H9 (cell line): ENCODE data around the gene MRPL16. TPM values are rescaled to one million over a fixed set of nuclear protein-coding genes. Genes with fewer than 3 reads are reported as not detected.
A peak's percentile ranks its signal among the peaks of the same experiment; 100 is the strongest.

Experiments
- DNase-seq: peaks from one replicate; pipeline ENCODE4 v3.0.0-alpha.2; 2017
- H2AFZ ChIP-seq: one replicate; pipeline ENCODE4 v1.6.1; 2013; ENCODE audit warnings: mild to moderate bottlenecking, low read length, control low read depth, moderate library complexity
- H2AK5ac ChIP-seq: 2 replicates; pipeline ENCODE4 v1.6.1; 2013; ENCODE audit warnings: low read length, control low read depth, mixed read lengths; ENCODE audit not compliant: insufficient read length
- H2BK120ac ChIP-seq: one replicate; pipeline ENCODE4 v1.6.1; 2013; ENCODE audit warnings: low read depth, mild to moderate bottlenecking, low read length, control low read depth, inconsistent platforms; ENCODE audit not compliant: poor library complexity, severe bottlenecking
- H2BK12ac ChIP-seq: 2 replicates; pipeline ENCODE4 v1.6.1; 2013; ENCODE audit warnings: low read length, control low read depth, mixed read lengths, low read depth; ENCODE audit not compliant: insufficient read length
- H2BK15ac ChIP-seq: 2 replicates; pipeline ENCODE4 v1.6.1; 2013; ENCODE audit warnings: low read depth, low read length, control low read depth
- H2BK20ac ChIP-seq: one replicate; pipeline ENCODE4 v1.6.1; 2013; ENCODE audit warnings: low read depth, mild to moderate bottlenecking, low read length, control low read depth, inconsistent platforms; ENCODE audit not compliant: poor library complexity, severe bottlenecking
- H2BK5ac ChIP-seq: 2 replicates; pipeline ENCODE4 v1.6.1; 2013; ENCODE audit warnings: low read length, control low read depth, mixed read lengths; ENCODE audit not compliant: insufficient read length
- H3K14ac ChIP-seq: 2 replicates; pipeline ENCODE4 v1.6.1; 2013; ENCODE audit warnings: low read length, control low read depth; ENCODE audit not compliant: insufficient read depth
- H3K18ac ChIP-seq: 2 replicates; pipeline ENCODE4 v1.6.1; 2013; ENCODE audit warnings: low read depth, mild to moderate bottlenecking, mixed read lengths, low read length, control low read depth; ENCODE audit not compliant: insufficient read length
- H3K23ac ChIP-seq: 2 replicates; pipeline ENCODE4 v1.6.1; 2013; ENCODE audit warnings: low read length, control low read depth, mixed read lengths, low read depth; ENCODE audit not compliant: insufficient read length
- H3K23me2 ChIP-seq: 2 replicates; pipeline ENCODE4 v1.6.1; 2013; ENCODE audit warnings: low read depth, mild to moderate bottlenecking, mixed read lengths, low read length, control low read depth; ENCODE audit not compliant: insufficient read length, poor library complexity, severe bottlenecking
- H3K27ac ChIP-seq: 2 replicates; pipeline ENCODE4 v1.5.1; 2013; ENCODE audit warnings: low read length, control low read depth, mixed read lengths, low read depth; ENCODE audit not compliant: insufficient read length
- H3K27me3 ChIP-seq: 2 replicates; pipeline ENCODE4 v1.6.1; 2013; ENCODE audit warnings: low read length, control low read depth, inconsistent platforms; ENCODE audit not compliant: insufficient read depth
- H3K4ac ChIP-seq: 2 replicates; pipeline ENCODE4 v1.6.1; 2013; ENCODE audit warnings: low read depth, mild to moderate bottlenecking, control low read depth, inconsistent platforms, low read length, moderate library complexity
- H3K4me1 ChIP-seq: 2 replicates; pipeline ENCODE4 v1.6.1; 2013; ENCODE audit warnings: low read length, control low read depth, inconsistent platforms; ENCODE audit not compliant: insufficient read depth
- H3K4me2 ChIP-seq: 2 replicates; pipeline ENCODE4 v1.6.1; 2013; ENCODE audit warnings: low read length, control low read depth, mixed read lengths; ENCODE audit not compliant: insufficient read length, insufficient read depth
- H3K56ac ChIP-seq: 2 replicates; pipeline ENCODE4 v1.6.1; 2013; ENCODE audit warnings: low read depth, mild to moderate bottlenecking, mixed read lengths, low read length, control low read depth; ENCODE audit not compliant: insufficient read length
- H3K79me1 ChIP-seq: 2 replicates; pipeline ENCODE4 v1.6.1; 2013; ENCODE audit warnings: low read depth, mild to moderate bottlenecking, moderate library complexity, low read length, control low read depth, inconsistent platforms; ENCODE audit not compliant: insufficient read depth, poor library complexity, severe bottlenecking
- H3K79me2 ChIP-seq: 2 replicates; pipeline ENCODE4 v1.6.1; 2013; ENCODE audit warnings: low read length, control low read depth, inconsistent platforms; ENCODE audit not compliant: insufficient read depth
- H3K9ac ChIP-seq: 2 replicates; pipeline ENCODE4 v1.6.1; 2013; ENCODE audit warnings: low read length, control low read depth, mixed read lengths; ENCODE audit not compliant: insufficient read length; ENCODE audit errors: extremely low read depth
- H3K9me3 ChIP-seq: one replicate; pipeline ENCODE4 v1.6.1; 2013; ENCODE audit warnings: low read depth, low read length, inconsistent platforms; ENCODE audit not compliant: control insufficient read depth
- H3T11ph ChIP-seq: one replicate; pipeline ENCODE4 v1.6.1; 2013; ENCODE audit warnings: mild to moderate bottlenecking, low read length, control low read depth, inconsistent platforms
- H4K20me1 ChIP-seq: one replicate; pipeline ENCODE4 v1.6.1; 2013; ENCODE audit not compliant: control insufficient read depth, insufficient read length, insufficient read depth
- H4K5ac ChIP-seq: 2 replicates; pipeline ENCODE4 v1.6.1; 2013; ENCODE audit warnings: low read depth, mild to moderate bottlenecking, mixed read lengths, low read length, control low read depth; ENCODE audit not compliant: insufficient read length
- H4K8ac ChIP-seq: replicated peaks from 2 replicates; pipeline ENCODE4 v1.6.1; 2013; ENCODE audit warnings: low read length, control low read depth, mixed read lengths, low read depth; ENCODE audit not compliant: insufficient read length
- H4K91ac ChIP-seq: 2 replicates; pipeline ENCODE4 v1.6.1; 2013; ENCODE audit warnings: low read depth, mild to moderate bottlenecking, moderate library complexity, mixed read lengths, low read length, control low read depth; ENCODE audit not compliant: insufficient read length
- H3K27ac Mint-ChIP-seq, 3 experiments: 2 replicates in 2 of 3; 3 replicates in 1 of 3; pipeline ENCODE4 v1.8.0; 2020 to 2021; ENCODE audit warnings: mixed read lengths in 3 of 3, mild to moderate bottlenecking in 1 of 3, moderate library complexity in 1 of 3
- H3K27me3 Mint-ChIP-seq: 2 replicates; pipeline ENCODE4 v1.8.0; 2021; ENCODE audit warnings: low read depth, mild to moderate bottlenecking, moderate library complexity, mixed read lengths
- H3K36me3 Mint-ChIP-seq, 3 experiments: 2 replicates in 2 of 3; 3 replicates in 1 of 3; pipeline ENCODE4 v1.8.0; 2020 to 2021; ENCODE audit warnings: low read depth in 3 of 3, mixed read lengths in 3 of 3; ENCODE audit not compliant: insufficient read depth in 1 of 3
- H3K4me1 Mint-ChIP-seq, 2 experiments: 2 replicates each; pipeline ENCODE4 v1.8.0; 2020; ENCODE audit warnings: mixed read lengths in 2 of 2
- H3K4me3 Mint-ChIP-seq, 2 experiments: 2 replicates in 1 of 2; 3 replicates in 1 of 2; pipeline ENCODE4 v1.8.0; 2020 to 2021; ENCODE audit warnings: mild to moderate bottlenecking in 2 of 2, mixed read lengths in 2 of 2, moderate library complexity in 1 of 2
- H3K9me3 Mint-ChIP-seq, 2 experiments: 2 replicates in 1 of 2; 3 replicates in 1 of 2; pipeline ENCODE4 v1.8.0; 2020; ENCODE audit warnings: mild to moderate bottlenecking in 2 of 2, mixed read lengths in 2 of 2, moderate library complexity in 1 of 2
- WGBS: extraction: QIAGEN DNeasy Blood & Tissue Kit; methylation state at CpG from one replicate; pipeline ENCODE4 v1.1.7; 2013; ENCODE audit warnings: missing lambda C conversion rate, low lambda C conversion rate, mixed read lengths; ENCODE audit not compliant: insufficient read length; ENCODE audit errors: extremely low coverage; 5-methylcytosine and 5-hydroxymethylcytosine counted together
- total RNA-seq: library from RNA; stranded (reverse); gene quantifications from 2 replicates; pipeline ENCODE4 v1.2.1, GENCODE V29; 2021
- TF ChIP-seq, protein P1 (sequence below): fragments of 200-600 bp; sonication (generic); conservative IDR thresholded peaks from 3 replicates; pipeline ENCODE4 v1.8.0; 2021; ENCODE audit warnings: antibody characterized with exemption, mild to moderate bottlenecking

MRPL16 gene
- total RNA-seq, 1 experiment from 2014 or later = 87.1 TPM

DNA sequence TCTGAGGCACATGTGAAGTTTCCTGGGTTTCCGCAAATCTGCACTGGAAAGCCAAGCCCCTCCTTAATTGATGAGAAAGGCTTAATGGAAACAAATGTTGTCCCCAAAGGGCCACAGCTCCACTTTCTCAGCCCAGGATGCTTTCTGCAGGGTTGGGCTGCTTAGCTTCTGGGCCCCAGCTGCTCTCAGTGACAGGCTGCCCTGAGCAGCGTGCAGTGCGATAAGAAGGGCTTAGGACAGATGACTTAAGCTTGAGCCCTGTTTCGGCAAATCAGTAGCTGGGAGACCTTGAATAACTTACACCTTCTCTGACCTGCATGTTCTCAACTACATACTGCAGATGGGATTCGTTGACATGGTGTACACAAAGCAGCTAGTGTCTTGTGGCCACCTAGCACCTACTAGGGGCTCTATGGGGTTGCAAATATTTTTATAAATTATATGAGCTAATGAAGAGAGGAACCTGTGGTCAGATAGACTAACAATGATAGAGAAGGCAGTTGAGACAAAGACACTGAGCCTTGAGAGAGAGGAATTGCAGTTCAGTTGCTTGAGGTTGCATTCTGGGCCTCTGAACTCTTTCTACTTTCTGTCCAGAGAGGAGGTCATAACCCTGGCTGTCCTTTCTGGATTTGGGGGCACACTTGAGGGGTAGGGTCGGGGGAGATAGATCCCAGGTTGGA, 43.9 kb downstream of the MRPL16 start:
- DNase-seq = no peak

More for the DNA sequence above, 43.9 kb downstream of the MRPL16 start:
- Mint-ChIP-seq H3K4me1 (peaks cover 5 to 6% of the 10 kb centered on the region in 2 experiments; a peak in 2 of 4 replicates), H3K27ac (peak overlapping the region in 1 of 3 experiments; percentile 66; a peak in 1 of 7 replicates), H3K27me3 (no peaks in the 10 kb centered on the region), H3K9me3 (no peaks in the 10 kb centered on the region), H3K4me3 (no peak overlapping the region), H3K36me3 (peaks cover 0 to 3% (median 0%) of the 10 kb centered on the region in 3 experiments; a peak in 3 of 7 replicates)
- H3K4me1 ChIP-seq = no peaks in the 10 kb centered on the region; the same call in 1 of the 2 replicates
- H3K27ac ChIP-seq = no peak overlapping the region
- no peak overlapping the region for H2BK120ac ChIP-seq
- H3K4ac ChIP-seq = no peak overlapping the region
- no peak overlapping the region for H2BK20ac ChIP-seq
- H4K5ac ChIP-seq = no peak overlapping the region
- H4K20me1 ChIP-seq = no peaks in the 10 kb centered on the region
- no peak overlapping the region for H4K91ac ChIP-seq
- TF ChIP-seq, protein P1, sequence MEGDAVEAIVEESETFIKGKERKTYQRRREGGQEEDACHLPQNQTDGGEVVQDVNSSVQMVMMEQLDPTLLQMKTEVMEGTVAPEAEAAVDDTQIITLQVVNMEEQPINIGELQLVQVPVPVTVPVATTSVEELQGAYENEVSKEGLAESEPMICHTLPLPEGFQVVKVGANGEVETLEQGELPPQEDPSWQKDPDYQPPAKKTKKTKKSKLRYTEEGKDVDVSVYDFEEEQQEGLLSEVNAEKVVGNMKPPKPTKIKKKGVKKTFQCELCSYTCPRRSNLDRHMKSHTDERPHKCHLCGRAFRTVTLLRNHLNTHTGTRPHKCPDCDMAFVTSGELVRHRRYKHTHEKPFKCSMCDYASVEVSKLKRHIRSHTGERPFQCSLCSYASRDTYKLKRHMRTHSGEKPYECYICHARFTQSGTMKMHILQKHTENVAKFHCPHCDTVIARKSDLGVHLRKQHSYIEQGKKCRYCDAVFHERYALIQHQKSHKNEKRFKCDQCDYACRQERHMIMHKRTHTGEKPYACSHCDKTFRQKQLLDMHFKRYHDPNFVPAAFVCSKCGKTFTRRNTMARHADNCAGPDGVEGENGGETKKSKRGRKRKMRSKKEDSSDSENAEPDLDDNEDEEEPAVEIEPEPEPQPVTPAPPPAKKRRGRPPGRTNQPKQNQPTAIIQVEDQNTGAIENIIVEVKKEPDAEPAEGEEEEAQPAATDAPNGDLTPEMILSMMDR = no peak
- no peak overlapping the region for H2BK5ac ChIP-seq
- no peaks in the 10 kb centered on the region for H3K27me3 ChIP-seq
- peaks cover 21% of the 10 kb centered on the region; the same call in 1 of the 2 replicates for H3K79me2 ChIP-seq
- no peak overlapping the region for H3K23ac ChIP-seq
- H2AFZ ChIP-seq = no peak overlapping the region
- no peak overlapping the region for H2BK15ac ChIP-seq
- H3K56ac ChIP-seq = no peak overlapping the region
- H3K79me1 ChIP-seq = peaks cover 11% of the 10 kb centered on the region
- no peak overlapping the region for H2AK5ac ChIP-seq
- H3K4me2 ChIP-seq = no peak overlapping the region
- no peaks in the 10 kb centered on the region for H3K23me2 ChIP-seq
- no peak overlapping the region for H3K18ac ChIP-seq
- H3T11ph ChIP-seq = no peak overlapping the region
- H4K8ac ChIP-seq = no peak overlapping the region
- no peaks in the 10 kb centered on the region for H3K9me3 ChIP-seq
- WGBS = no CpG with 5 or more reads among the region's 6 CpGs
- no peak overlapping the region for H2BK12ac ChIP-seq
- no peak overlapping the region for H3K9ac ChIP-seq
- H3K14ac ChIP-seq = no peak overlapping the region; the same call in 1 of the 2 replicates
